T-helper 22 cell (primary cell): Measurements from ENCODE around the gene CXCL8.
"Not testable (repeated sequence)": the region's sequence is repeated elsewhere in the genome, so short reads cannot be mapped to it uniquely, and the experiment has no call there.

ENCODE experiments used
- DNase-seq: peaks from one replicate; pipeline ENCODE4 v3.0.0-alpha.2; 2020; ENCODE audit warnings: low read depth

The CXCL8 gene

GRCh38 chr4:73743795-73744194, 3.4 kb downstream of the CXCL8 start:
- no peak for DNase-seq

- no peak for DNase-seq
Observed at GRCh38 chr4:73744203-73744602, 3.8 kb downstream of the CXCL8 start.

GRCh38 chr4:73750730-73751129, 10.4 kb downstream of the CXCL8 start:
- DNase-seq, result no peak

GRCh38 chr4:73751166-73751565, 10.8 kb downstream of the CXCL8 start:
- no peak for DNase-seq

GRCh38 chr4:73751830-73752229, 11.5 kb downstream of the CXCL8 start:
- DNase-seq, result no peak

- DNase-seq, result no peak
Observed at GRCh38 chr4:73752424-73752823, 12.1 kb downstream of the CXCL8 start.

- DNase-seq, result no peak
Observed at GRCh38 chr4:73753215-73753614, 12.8 kb downstream of the CXCL8 start.

- DNase-seq, result no peak
Observed at GRCh38 chr4:73754934-73755333, 14.6 kb downstream of the CXCL8 start.

GRCh38 chr4:73759357-73759756, 19.0 kb downstream of the CXCL8 start:
- DNase-seq, result no peak

GRCh38 chr4:73761856-73762255, 21.5 kb downstream of the CXCL8 start:
- no peak for DNase-seq

GRCh38 chr4:73762409-73762808, 22.0 kb downstream of the CXCL8 start:
- no peak for DNase-seq

- DNase-seq, result no peak
Observed at GRCh38 chr4:73763877-73764276, 23.5 kb downstream of the CXCL8 start.

- DNase-seq, result no peak
Observed at GRCh38 chr4:73764513-73764912, 24.1 kb downstream of the CXCL8 start.

- no peak for DNase-seq
Observed at GRCh38 chr4:73765296-73765695, 24.9 kb downstream of the CXCL8 start.

GRCh38 chr4:73770917-73771316, 30.5 kb downstream of the CXCL8 start:
- DNase-seq, result no peak

GRCh38 chr4:73772363-73772762, 32.0 kb downstream of the CXCL8 start:
- DNase-seq, result no peak

- DNase-seq, result not testable (repeated sequence)
Observed at GRCh38 chr4:73774406-73774805, 34.0 kb downstream of the CXCL8 start.

- no peak for DNase-seq
Observed at GRCh38 chr4:73776321-73776729, 36.0 kb downstream of the CXCL8 start.

GRCh38 chr4:73777612-73778011, 37.2 kb downstream of the CXCL8 start:
- DNase-seq, result no peak

GRCh38 chr4:73780243-73780642, 39.9 kb downstream of the CXCL8 start:
- DNase-seq, result no peak

GRCh38 chr4:73780834-73781233, 40.5 kb downstream of the CXCL8 start:
- no peak for DNase-seq

GRCh38 chr4:73788411-73788810, 48.0 kb downstream of the CXCL8 start:
- DNase-seq, result no peak
